Glomerular visceral epithelial cell (primary cell): ENCODE data around the gene BICDL1.
"Not testable (repeated sequence)": the region's sequence is repeated elsewhere in the genome, so short reads cannot be mapped to it uniquely, and the experiment has no call there.

Experiments
- DNase-seq: peaks from one replicate; pipeline ENCODE4 v3.0.0-alpha.2; 2016; ENCODE audit errors: extremely low spot score

BICDL1 gene

DNA sequence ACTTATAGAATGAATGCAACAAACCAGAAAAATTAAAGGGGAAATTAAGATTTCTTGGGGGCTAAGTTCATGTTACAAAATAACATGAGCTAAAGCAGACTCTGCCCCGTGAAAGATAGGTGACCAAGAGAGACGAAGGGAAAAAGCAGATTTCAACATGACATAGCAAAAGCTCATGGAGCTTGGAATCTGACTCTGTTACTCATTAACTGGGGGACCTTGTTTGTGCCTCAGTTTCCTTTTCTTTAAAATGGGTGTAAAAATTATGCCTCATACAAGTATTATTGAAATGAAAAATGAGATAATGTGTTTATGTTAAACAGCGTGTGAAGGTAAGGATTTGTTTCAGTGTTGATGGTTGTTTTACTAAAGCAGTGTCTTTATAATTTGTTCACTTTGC lies 11.5 kb downstream of the BICDL1 start:
- no peak for DNase-seq

DNA sequence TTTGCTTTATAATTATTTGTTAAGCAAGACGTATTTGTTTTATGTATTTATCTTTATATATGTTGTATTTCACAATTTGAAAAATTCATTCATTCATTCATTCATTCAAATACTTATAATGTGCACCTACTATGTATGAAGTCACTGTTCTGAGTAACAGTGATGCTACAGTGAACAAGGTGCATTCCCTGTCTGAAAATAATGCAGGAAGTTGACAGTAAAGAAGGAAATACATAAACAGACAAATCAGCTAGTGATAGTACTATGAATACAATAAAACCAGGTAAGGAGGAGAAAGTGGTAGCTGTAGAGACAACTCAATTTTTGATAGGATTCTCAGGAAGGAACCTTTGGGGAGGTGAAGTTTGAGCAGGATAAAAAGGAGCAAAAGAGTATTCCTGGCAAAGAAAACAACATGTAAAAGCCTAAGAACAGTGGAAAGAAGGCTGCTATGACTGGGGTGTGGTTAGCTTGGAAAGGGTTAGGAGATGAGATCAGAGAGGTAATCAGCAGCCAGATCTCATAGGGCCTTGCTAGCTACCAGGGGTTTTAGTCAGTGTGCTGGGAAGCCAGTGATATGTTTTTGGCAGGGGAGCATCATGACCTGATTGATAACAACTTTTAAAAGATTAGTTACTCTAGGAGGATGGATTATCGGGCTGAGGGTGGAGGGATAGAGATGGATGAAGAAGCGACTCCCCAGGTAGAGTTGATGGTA lies 17.4 kb downstream of the BICDL1 start:
- DNase-seq = no peak

DNA sequence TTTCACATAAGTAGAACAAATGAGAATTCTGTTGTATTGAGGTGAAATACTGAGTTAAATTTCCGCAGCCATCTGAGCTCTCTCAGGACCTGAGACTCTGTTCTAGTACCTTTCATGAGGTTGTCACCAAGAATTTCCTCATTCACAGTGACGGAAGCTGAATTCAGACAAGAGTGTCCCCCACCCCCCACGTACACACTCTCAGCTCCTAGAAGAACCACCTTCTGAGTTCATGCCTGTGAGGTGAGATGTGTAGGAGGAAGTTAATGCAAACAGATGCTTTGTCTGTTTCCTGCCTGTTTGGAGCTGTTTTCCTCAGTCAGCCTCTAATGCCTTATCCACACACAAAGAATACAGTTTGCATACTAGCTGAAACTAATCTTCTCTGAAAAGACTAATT lies 18.2 kb downstream of the BICDL1 start:
- DNase-seq = no peak

- no peak for DNase-seq
These were observed 21.7 kb downstream of the BICDL1 start for GRCh38 chr12:120010661-120011230.

- peak; percentile 12 for DNase-seq
These were observed 23.1 kb downstream of the BICDL1 start for GRCh38 chr12:120012067-120012621.

GRCh38 chr12:120013659-120014380 lies 24.8 kb downstream of the BICDL1 start:
- no peak for DNase-seq

- not testable (repeated sequence) for DNase-seq
These were observed 25.3 kb downstream of the BICDL1 start for GRCh38 chr12:120014381-120014735.

- no peak for DNase-seq
These were observed 26.3 kb downstream of the BICDL1 start for GRCh38 chr12:120015313-120015712.

GRCh38 chr12:120016199-120016598 lies 27.2 kb downstream of the BICDL1 start:
- not testable (repeated sequence) for DNase-seq

- DNase-seq = no peak
These were observed 30.2 kb downstream of the BICDL1 start for GRCh38 chr12:120019197-120019596.

- DNase-seq = no peak
These were observed 30.9 kb downstream of the BICDL1 start for GRCh38 chr12:120019938-120020337.

DNA sequence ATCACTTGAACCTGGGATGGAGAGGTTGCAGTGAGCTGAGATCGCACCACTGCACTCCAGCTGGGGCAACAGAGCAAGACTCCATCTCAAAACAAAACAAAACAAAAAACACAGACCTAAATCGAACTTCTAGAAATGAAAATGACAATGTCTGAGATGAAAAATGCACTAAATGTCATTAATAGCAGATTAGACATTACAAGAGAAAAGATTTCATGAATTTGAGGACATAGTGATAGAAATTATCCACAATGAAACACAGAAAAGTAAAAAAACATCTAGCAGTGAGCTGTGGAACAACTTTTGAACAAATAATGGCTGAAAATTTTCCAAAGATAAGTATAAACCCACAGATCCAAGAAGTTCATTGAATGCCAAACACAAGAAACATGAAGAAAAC lies 35.2 kb downstream of the BICDL1 start:
- no peak for DNase-seq

- no peak for DNase-seq
These were observed 36.6 kb downstream of the BICDL1 start for GRCh38 chr12:120025640-120026039.

DNA sequence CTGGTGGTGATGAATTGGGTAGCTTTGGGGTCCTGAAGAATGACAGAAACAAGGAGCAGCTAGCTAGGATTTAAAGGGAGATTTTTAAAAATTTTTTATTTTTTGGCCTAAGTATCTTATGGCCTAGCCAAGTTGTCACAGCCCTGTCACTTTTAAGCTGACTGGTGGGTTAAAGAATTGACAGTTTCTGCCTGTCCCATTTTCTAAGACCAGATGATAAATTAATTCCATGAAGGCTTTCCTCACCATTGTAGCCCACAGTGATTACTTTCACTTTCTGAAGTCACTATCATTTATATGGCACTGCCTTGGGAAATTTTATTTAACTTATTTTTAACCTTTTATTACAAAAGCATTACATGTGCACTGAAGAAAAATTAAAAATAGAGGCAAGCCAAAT lies 43.2 kb downstream of the BICDL1 start:
- DNase-seq = no peak

DNA sequence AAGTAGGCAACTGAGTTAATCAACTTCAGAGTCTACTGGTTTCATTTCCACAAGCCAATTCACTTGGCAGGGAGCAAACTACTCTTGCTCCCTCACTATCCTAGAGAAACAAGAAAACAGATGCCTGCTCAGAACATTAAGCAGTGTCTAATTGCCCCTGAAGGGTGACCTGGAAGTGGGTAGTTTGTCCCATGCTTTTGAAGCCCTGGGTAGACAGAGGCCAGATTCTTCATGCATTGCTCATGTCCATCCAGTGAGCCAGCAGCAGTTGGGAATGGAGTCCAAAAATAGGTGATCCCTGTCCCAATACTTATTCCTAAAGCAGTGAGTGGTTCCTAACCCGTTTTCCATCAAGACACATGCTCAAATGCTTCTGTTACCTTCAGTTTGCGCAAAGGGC lies 48.8 kb downstream of the BICDL1 start:
- DNase-seq = no peak

GRCh38 chr12:120039711-120040110 lies 50.7 kb downstream of the BICDL1 start:
- no peak for DNase-seq

- DNase-seq = no peak
These were observed 52.6 kb downstream of the BICDL1 start for GRCh38 chr12:120041386-120042231.

DNA sequence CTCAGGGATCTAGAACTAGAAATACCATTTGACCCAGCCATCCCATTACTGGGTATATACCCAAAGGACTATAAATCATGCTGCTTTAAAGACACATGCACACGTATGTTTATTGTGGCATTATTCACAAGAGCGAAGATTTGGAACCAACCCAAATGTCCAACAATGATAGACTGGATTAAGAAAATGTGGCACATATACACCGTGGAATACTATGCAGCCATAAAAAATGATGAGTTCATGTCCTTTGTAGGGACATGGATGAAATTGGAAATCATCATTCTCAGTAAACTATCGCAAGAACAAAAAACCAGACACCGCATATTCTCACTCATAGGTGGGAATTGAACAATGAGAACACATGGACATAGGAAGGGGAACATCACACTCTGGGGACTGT lies 56.3 kb downstream of the BICDL1 start:
- DNase-seq = not testable (repeated sequence)

- no peak for DNase-seq
These were observed 58.0 kb downstream of the BICDL1 start for GRCh38 chr12:120047072-120047471.

DNA sequence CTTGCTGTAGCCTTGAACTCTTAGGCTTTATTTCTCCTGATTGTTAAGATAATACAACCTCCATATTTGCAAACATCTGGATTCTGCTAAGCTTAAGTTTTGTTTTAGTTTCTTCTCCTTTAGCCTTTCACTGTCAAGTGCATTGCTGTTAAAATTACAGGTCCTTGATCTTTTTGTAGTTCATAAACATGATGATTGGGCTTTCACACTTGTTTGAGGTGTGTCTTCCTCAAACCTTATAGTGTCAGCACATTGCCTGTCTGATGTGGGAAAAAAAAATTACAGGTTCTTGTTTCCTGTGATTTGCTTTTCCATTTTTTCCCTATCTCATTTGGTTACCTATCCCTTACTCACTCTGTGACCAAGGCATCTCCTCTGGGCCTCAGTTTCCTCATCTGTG lies 59.2 kb downstream of the BICDL1 start:
- no peak for DNase-seq

- no peak for DNase-seq
These were observed 60.4 kb downstream of the BICDL1 start for GRCh38 chr12:120049426-120049825.

DNA sequence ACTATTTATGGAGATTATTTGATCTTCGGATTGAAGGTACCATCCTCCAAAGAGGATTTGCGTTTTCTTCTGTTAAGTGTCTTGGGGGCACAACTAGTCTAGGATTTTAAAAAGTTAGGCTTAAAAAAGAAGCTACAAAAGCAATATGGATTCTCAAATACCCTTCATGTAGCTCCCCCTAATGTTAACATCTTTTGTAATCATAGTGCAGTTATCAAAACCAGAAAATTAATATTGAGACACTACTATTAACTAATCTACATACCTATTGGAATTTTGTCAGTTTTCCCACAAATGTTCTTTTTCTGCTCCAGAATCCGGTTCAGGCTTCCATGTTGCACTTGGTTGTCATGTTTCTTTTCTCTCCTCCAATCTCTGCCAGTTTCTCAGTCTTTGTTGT lies 62.5 kb downstream of the BICDL1 start:
- no peak for DNase-seq
